Parathyroid adenoma (tissue), 2 donors: ENCODE data around the gene HGS.

ENCODE experiments used
- H2AFZ ChIP-seq: fragments of 300-600 bp; sonication (generic); one replicate; pipeline ENCODE4 v1.7.0; 2017; ENCODE audit warnings: antibody characterized with exemption, mild to moderate bottlenecking
- H3K27ac ChIP-seq: fragments of 300-600 bp; sonication (generic); one replicate; pipeline ENCODE4 v1.7.0; 2017
- H3K27me3 ChIP-seq: fragments of 300-600 bp; sonication (generic); one replicate; pipeline ENCODE4 v1.7.0; 2017; ENCODE audit warnings: low read length; ENCODE audit not compliant: control insufficient read depth, insufficient read depth
- H3K36me3 ChIP-seq: fragments of 300-600 bp; sonication (generic); one replicate; pipeline ENCODE4 v1.7.0; 2017; ENCODE audit warnings: low read length; ENCODE audit not compliant: control insufficient read depth, insufficient read depth
- H3K4me1 ChIP-seq: fragments of 300-600 bp; sonication (generic); one replicate; pipeline ENCODE4 v1.7.0; 2017; ENCODE audit warnings: control low read depth
- H3K4me2 ChIP-seq: fragments of 300-600 bp; sonication (generic); one replicate; pipeline ENCODE4 v1.7.0; 2017; ENCODE audit warnings: low read length
- H3K4me3 ChIP-seq: fragments of 300-600 bp; sonication (generic); one replicate; pipeline ENCODE4 v1.7.0; 2017; ENCODE audit warnings: low read depth, low read length
- H3K79me2 ChIP-seq: fragments of 300-600 bp; sonication (generic); one replicate; pipeline ENCODE4 v1.7.0; 2017; ENCODE audit warnings: control low read depth
- H3K9ac ChIP-seq: fragments of 300-600 bp; sonication (generic); one replicate; pipeline ENCODE4 v1.7.0; 2017; ENCODE audit warnings: mild to moderate bottlenecking
- H3K9me3 ChIP-seq: fragments of 300-600 bp; sonication (generic); one replicate; pipeline ENCODE4 v1.7.0; 2017; ENCODE audit warnings: low read length; ENCODE audit not compliant: control insufficient read depth
- TF ChIP-seq, protein P1 (sequence below): fragments of 300-600 bp; sonication (generic); IDR thresholded peaks from one replicate; pipeline ENCODE4 v1.7.0; 2017; ENCODE audit warnings: antibody characterized with exemption, mild to moderate bottlenecking
- donor health status: primary hyperparathyroidism.

The HGS gene

GRCh38 chr17:81644976-81645952 is 38.5 kb upstream of the HGS start:
- Histone ChIP-seq H3K4me2 (no peak overlapping the region), H3K27ac (no peak overlapping the region), H3K9me3 (no peaks in the 10 kb centered on the region), H3K36me3 (no peaks in the 10 kb centered on the region), H3K4me1 (no peaks in the 10 kb centered on the region), H3K27me3 (peaks cover 6% of the 10 kb centered on the region), H3K4me3 (no peak overlapping the region), H3K9ac (no peak overlapping the region), H3K79me2 (no peaks in the 10 kb centered on the region), H2AFZ (no peak overlapping the region)
- TF ChIP-seq, protein P1, sequence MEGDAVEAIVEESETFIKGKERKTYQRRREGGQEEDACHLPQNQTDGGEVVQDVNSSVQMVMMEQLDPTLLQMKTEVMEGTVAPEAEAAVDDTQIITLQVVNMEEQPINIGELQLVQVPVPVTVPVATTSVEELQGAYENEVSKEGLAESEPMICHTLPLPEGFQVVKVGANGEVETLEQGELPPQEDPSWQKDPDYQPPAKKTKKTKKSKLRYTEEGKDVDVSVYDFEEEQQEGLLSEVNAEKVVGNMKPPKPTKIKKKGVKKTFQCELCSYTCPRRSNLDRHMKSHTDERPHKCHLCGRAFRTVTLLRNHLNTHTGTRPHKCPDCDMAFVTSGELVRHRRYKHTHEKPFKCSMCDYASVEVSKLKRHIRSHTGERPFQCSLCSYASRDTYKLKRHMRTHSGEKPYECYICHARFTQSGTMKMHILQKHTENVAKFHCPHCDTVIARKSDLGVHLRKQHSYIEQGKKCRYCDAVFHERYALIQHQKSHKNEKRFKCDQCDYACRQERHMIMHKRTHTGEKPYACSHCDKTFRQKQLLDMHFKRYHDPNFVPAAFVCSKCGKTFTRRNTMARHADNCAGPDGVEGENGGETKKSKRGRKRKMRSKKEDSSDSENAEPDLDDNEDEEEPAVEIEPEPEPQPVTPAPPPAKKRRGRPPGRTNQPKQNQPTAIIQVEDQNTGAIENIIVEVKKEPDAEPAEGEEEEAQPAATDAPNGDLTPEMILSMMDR = no peak

- Histone ChIP-seq H3K27me3 (peaks cover 6% of the 10 kb centered on the region), H3K9me3 (no peaks in the 10 kb centered on the region), H2AFZ (no peak overlapping the region), H3K27ac (no peak overlapping the region), H3K4me2 (no peak overlapping the region), H3K9ac (no peak overlapping the region), H3K79me2 (no peaks in the 10 kb centered on the region), H3K36me3 (no peaks in the 10 kb centered on the region), H3K4me1 (no peaks in the 10 kb centered on the region), H3K4me3 (no peak overlapping the region)
- TF ChIP-seq, protein P1 = no peak
These were observed 36.8 kb upstream of the HGS start for GRCh38 chr17:81646869-81647600.

- H3K27me3 ChIP-seq = peaks cover 6% of the 10 kb centered on the region
These were observed 36.2 kb upstream of the HGS start for GRCh38 chr17:81647640-81648012.

GRCh38 chr17:81648013-81648706 is 35.7 kb upstream of the HGS start:
- no peak overlapping the region for H3K27ac ChIP-seq
- no peak overlapping the region for H3K4me3 ChIP-seq

More at GRCh38 chr17:81647640-81648012, 36.2 kb upstream of the HGS start:
- Histone ChIP-seq H3K4me1 (no peaks in the 10 kb centered on the region), H3K36me3 (no peaks in the 10 kb centered on the region), H3K79me2 (no peaks in the 10 kb centered on the region), H3K9me3 (no peaks in the 10 kb centered on the region), H3K4me2 (no peak overlapping the region), H2AFZ (no peak overlapping the region), H3K9ac (no peak overlapping the region), H3K4me3 (no peak overlapping the region), H3K27ac (no peak overlapping the region)
- TF ChIP-seq, protein P1 = no peak

More at GRCh38 chr17:81648013-81648706, 35.7 kb upstream of the HGS start:
- H3K79me2 ChIP-seq = no peaks in the 10 kb centered on the region
- no peak overlapping the region for H3K9ac ChIP-seq
- H3K9me3 ChIP-seq = no peaks in the 10 kb centered on the region
- peaks cover 6% of the 10 kb centered on the region for H3K27me3 ChIP-seq
- no peak overlapping the region for H3K4me2 ChIP-seq
- H3K36me3 ChIP-seq = no peaks in the 10 kb centered on the region
- TF ChIP-seq, protein P1 = no peak
- no peaks in the 10 kb centered on the region for H3K4me1 ChIP-seq
- no peak overlapping the region for H2AFZ ChIP-seq
